Esophagus squamous epithelium (tissue), 4 donors: ENCODE data around the gene FA2H.

ENCODE experiments used
- POLR2A ChIP-seq, 4 donors: fragments of 450-650 bp; IDR thresholded peaks; one replicate each; pipeline ENCODE4 v1.6.1; 2017; ENCODE audit warnings: antibody characterized with exemption in 4 of 4, mild to moderate bottlenecking in 4 of 4, moderate library complexity in 3 of 4
- TF ChIP-seq, protein P1 (sequence below), 6 experiments: fragments of 450-650 bp in 4 of 6; fragments of 200-600 bp in 2 of 6; sonication (generic) in 2 of 6; IDR thresholded peaks; one replicate each; pipeline ENCODE4 v1.5.1; 2016 to 2019; ENCODE audit warnings: antibody characterized with exemption in 6 of 6, mild to moderate bottlenecking in 4 of 6, moderate library complexity in 4 of 6

DNA sequence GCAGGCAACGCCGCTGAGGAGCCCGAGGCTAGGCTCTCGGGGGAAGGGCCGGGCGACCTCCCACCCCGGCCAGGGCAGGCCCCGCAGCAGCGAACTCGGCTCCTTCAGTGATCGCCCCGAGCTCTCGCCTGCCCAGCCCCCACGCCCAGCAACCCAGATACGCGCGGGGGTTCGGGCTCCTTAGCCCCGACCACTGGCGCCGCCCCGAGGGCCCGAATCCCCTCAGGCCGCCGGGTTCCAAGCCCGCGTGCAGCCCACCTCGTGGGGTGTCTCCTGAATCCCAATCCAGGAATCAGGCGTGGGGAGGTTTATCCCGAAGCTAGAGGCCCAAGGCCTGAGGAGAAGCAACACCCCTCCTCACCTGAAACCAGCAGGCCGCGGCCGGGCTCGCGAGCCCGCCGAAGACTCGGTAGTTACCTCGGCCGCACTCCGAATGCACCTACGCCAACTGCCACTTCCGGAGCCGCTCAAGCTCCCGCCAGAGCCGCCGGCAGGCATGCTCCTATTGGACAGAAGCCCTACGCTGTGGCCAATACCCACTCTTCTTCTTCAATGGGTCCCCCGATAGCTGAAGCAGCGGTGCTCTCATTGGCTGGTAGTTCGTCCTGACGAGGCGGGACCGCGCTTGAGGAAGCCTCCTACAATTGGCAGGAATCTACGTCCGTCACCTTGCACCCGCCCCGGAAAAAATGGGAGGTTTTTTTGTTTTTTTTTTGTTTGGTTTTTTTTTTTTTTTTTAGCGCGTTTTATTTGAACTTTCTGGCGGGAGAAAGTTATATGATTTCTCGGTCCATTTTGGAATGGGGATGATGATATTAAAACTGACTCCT lies 108.0 kb downstream of the FA2H start, which contains the start of gene RFWD3:
- TF ChIP-seq, protein P1, sequence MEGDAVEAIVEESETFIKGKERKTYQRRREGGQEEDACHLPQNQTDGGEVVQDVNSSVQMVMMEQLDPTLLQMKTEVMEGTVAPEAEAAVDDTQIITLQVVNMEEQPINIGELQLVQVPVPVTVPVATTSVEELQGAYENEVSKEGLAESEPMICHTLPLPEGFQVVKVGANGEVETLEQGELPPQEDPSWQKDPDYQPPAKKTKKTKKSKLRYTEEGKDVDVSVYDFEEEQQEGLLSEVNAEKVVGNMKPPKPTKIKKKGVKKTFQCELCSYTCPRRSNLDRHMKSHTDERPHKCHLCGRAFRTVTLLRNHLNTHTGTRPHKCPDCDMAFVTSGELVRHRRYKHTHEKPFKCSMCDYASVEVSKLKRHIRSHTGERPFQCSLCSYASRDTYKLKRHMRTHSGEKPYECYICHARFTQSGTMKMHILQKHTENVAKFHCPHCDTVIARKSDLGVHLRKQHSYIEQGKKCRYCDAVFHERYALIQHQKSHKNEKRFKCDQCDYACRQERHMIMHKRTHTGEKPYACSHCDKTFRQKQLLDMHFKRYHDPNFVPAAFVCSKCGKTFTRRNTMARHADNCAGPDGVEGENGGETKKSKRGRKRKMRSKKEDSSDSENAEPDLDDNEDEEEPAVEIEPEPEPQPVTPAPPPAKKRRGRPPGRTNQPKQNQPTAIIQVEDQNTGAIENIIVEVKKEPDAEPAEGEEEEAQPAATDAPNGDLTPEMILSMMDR (IDR thresholded peaks at IDR 0.05) = no peak
- peak in 3 of 4 donors; percentile 39 to 61 (median 42) for TF ChIP-seq POLR2A (IDR thresholded peaks at IDR 0.05)
